Bronchial epithelial cell (primary cell): ENCODE data around the gene PDE6D. TPM values are rescaled to one million over a fixed set of nuclear protein-coding genes. Genes with fewer than 3 reads are reported as not detected.

Source experiments
- DNase-seq: peaks from one replicate; pipeline ENCODE4 v3.0.0-alpha.2; 2010; ENCODE audit warnings: low read depth
- FAIRE-seq: peaks from 2 replicates; lab custom pipeline; 2011; peaks lifted over from hg19 to GRCh38; lab: Jason Lieb, UNC
- H3K27me3 ChIP-seq: 2 replicates; pipeline ENCODE4 v1.5.1; 2011; ENCODE audit warnings: low read length; ENCODE audit not compliant: control insufficient read depth, insufficient read depth
- H3K36me3 ChIP-seq: 2 replicates; pipeline ENCODE4 v1.5.1; 2011; ENCODE audit warnings: low read length; ENCODE audit not compliant: control insufficient read depth, insufficient read depth
- H3K4me3 ChIP-seq: 2 replicates; pipeline ENCODE4 v1.5.1; 2011; ENCODE audit warnings: mild to moderate bottlenecking, low read depth, low read length, control low read depth
- total RNA-seq: library from RNA; depleted of rRNA; stranded (reverse); fragments of >200 nt; gene quantifications from 2 replicates; pipeline ENCODE4 v1.2.1, GENCODE V29; 2014
- TF ChIP-seq, protein P1 (sequence below): IDR thresholded peaks from 2 replicates; pipeline ENCODE4 v1.5.1; 2011; ENCODE audit warnings: mild to moderate bottlenecking, moderate library complexity, low read length, control low read depth, inconsistent platforms; ENCODE audit not compliant: insufficient read depth, severe bottlenecking

Gene PDE6D
- total RNA-seq, 1 donor from 2014 or later = 7.6 TPM

DNA sequence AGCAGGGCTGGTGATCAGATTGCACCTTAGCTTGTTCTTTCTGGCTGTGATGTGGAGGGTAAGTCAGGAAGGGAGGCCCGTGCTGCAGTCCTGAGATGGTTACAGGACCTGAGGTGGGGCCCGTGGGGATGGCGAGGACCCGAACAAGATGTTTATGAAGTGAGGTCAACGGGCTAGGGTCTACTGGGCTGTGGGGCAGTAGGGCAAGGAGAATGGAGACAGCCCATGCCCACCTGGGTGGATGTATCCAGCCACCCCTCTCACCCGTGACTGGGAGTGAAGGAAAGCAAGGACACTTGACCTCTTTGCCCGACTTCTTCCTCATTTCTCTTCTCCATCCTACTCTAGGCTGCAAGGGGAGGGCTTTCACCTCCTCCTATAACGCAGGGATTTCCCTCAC is 54.8 kb downstream of the PDE6D start:
- no peak for FAIRE-seq
- no peak overlapping the region for H3K4me3 ChIP-seq
- peaks cover 3% of the 10 kb centered on the region for H3K27me3 ChIP-seq
- TF ChIP-seq, protein P1, sequence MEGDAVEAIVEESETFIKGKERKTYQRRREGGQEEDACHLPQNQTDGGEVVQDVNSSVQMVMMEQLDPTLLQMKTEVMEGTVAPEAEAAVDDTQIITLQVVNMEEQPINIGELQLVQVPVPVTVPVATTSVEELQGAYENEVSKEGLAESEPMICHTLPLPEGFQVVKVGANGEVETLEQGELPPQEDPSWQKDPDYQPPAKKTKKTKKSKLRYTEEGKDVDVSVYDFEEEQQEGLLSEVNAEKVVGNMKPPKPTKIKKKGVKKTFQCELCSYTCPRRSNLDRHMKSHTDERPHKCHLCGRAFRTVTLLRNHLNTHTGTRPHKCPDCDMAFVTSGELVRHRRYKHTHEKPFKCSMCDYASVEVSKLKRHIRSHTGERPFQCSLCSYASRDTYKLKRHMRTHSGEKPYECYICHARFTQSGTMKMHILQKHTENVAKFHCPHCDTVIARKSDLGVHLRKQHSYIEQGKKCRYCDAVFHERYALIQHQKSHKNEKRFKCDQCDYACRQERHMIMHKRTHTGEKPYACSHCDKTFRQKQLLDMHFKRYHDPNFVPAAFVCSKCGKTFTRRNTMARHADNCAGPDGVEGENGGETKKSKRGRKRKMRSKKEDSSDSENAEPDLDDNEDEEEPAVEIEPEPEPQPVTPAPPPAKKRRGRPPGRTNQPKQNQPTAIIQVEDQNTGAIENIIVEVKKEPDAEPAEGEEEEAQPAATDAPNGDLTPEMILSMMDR = no peak
- no peak for DNase-seq
- no peaks in the 10 kb centered on the region for H3K36me3 ChIP-seq

DNA sequence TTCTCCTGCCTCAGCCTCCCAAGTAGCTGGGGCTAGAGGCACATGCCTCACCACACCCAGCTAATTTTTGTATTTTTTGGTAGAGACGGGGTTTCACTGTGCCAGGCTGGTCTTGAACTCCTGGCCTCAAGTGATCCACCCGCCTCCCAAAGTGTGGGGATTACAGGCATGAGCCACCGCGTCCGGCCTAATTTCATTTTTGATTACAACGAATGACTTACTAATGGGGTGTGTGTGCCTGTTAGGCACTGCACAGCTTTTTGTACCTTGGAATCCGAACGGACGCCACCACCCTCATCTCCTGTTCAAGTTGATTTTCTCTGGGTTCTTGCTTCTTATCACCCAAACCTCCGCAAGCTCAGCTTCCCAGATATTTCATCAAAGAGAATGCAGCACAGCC is 55.6 kb downstream of the PDE6D start:
- Histone ChIP-seq H3K36me3 (no peaks in the 10 kb centered on the region), H3K27me3 (peaks cover 3% of the 10 kb centered on the region), H3K4me3 (no peak overlapping the region)
- TF ChIP-seq, protein P1 = no peak
- FAIRE-seq = no peak
- DNase-seq = no peak

DNA sequence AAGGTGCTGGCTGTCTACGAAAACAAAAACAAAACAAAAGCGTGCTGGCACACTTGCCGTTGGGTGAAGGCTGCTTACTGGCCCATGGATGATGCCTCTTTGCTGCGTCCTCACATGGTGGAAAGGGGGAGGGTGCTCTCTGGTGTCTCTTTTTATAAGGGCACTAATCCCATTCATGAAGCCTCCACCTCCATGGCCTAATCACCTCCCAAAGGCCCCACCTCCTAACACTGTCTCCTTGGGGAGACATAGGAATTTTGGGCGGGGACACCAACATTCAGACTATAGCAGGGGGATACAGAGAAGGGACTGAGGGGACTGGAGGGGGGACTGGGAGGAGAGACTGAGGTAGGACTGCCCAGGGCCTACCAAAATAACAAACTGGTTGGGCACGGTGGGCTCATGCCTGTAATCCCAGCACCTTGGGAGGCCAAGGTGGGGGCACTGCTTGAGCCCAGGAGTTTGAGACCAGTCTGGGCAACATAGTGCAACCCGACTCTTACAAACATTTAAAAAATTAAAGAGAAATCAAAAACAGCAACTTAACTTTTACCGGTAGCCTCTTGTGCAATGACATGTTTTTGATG is 58.3 kb downstream of the PDE6D start:
- TF ChIP-seq, protein P1 = no peak
- no peaks in the 10 kb centered on the region for H3K36me3 ChIP-seq
- no peak overlapping the region for H3K4me3 ChIP-seq
- DNase-seq (no peak), FAIRE-seq (no peak)
- H3K27me3 ChIP-seq = peaks cover 3% of the 10 kb centered on the region

DNA sequence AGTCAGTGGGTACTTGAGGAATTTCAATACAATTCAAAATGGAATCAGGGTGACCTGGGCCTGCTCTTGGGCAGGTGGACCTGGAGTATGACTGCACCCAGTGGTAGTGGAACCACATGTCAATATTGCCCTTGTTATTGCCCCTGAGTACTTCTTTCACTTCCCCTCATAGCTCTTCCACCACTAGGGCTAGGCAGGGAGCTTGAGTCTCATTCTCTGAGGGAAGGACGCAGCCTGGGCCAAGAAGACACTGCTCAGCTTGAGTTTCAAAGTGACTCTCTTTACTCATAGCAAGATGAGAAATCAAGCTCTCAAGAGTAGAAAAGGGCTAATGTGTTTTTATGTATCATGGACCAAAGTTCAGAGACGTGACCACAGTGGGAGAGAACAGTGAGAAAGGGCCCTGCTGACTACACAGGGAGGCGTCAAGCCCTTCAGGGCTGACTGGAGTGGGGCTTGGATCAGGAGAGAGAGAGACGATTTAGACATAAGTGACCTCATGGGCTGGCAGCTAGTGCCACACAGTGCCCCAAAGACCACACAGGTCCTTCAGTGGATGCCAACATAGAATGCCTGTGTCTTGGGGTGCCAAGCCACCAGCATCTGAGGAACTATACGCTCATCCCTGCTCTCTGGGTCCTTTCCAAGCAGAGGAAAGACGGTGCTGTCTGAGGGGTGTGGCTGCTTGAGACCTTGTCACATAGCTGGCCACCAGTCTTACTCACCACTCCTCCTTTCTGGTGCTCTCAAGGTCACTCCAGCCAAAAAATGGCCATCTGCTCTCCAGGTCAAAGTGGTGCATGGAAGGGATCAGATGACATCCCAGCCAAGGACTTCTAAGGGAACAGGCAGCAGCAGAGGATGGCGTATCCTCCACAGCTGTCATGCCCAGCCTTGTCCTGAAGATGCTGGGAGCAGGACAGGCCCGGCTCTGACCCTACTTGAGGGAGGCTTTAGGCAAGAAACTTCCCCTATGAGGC is 59.8 kb downstream of the PDE6D start:
- FAIRE-seq (no peak), DNase-seq (no peak)
- Histone ChIP-seq H3K36me3 (no peaks in the 10 kb centered on the region), H3K27me3 (peaks cover 2% of the 10 kb centered on the region), H3K4me3 (no peak overlapping the region)
- TF ChIP-seq, protein P1 = no peak

DNA sequence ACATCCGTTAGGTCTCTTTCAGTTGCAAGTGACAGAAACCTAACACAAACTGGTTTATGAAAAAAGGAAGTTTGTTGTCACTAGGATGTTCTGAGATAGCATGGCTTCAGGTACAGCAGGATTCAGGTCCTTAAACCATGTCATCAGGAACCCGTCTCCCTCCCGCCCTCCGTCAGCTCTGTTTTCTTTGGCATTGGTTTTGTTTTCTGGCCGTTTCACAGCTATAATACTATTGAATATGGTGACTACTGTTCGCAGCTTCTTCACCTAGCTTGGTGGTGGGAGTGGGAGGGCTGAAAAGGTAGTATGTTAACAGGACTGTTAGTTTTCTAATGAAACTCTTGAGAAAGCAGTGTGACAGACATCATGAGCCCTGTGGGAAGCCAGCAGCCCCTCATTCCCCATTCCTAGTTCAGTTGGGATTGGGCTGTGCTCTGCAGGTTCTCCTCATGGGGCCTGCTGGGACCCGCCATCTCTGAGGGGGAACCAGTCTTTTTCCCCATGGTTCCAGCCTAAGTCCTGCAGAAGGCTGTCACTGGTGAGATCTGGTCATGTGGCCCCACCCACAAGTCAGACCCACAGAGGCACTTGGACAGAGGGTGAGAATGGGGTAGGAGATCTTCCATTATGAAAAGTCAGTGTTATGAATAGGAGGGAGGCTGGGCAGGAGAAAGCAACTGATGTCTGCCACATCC is 60.6 kb downstream of the PDE6D start:
- TF ChIP-seq, protein P1 = no peak
- no peak for DNase-seq
- Histone ChIP-seq H3K36me3 (no peaks in the 10 kb centered on the region), H3K4me3 (no peak overlapping the region), H3K27me3 (peaks cover 1% of the 10 kb centered on the region)
- no peak for FAIRE-seq
